ENCODE data around the gene MRPL24. TPM values are rescaled to one million over a fixed set of nuclear protein-coding genes. Genes with fewer than 3 reads are reported as not detected.

The MRPL24 gene
- total RNA-seq = 10 to 100 TPM; 37.3 to 44.1 TPM

GRCh38 chr1:156740741-156741480 is at the start of gene MRPL24:
Gene MRPL24 (minus strand): TSS chr1:156741088. CDS start chr1:156738704, 2,384 bp downstream.

GRCh38 chr1:156767101-156767878 is 26.4 kb upstream of the MRPL24 start, which contains the start of gene PRCC:
Gene PRCC (plus strand): TSS chr1:156767535. CDS start chr1:156767772, 237 bp downstream.

GRCh38 chr1:156751451-156751756 is 10.5 kb upstream of the MRPL24 start, which contains the start of gene HDGF:
Gene HDGF (minus strand): TSS chr1:156751675. CDS start chr1:156751429, 246 bp downstream.

GRCh38 chr1:156728599-156729462 is 12.1 kb downstream of the MRPL24 start, which contains the start of gene ISG20L2:
Gene ISG20L2 (minus strand): TSS chr1:156728766. CDS start chr1:156727652, 1,114 bp downstream.

GRCh38 chr1:156727926-156728598 is 12.8 kb downstream of the MRPL24 start, which contains the start of gene METTL25B:
Gene METTL25B (plus strand): TSS chr1:156728469. CDS start chr1:156729105, 636 bp downstream.

GRCh38 chr1:156705321-156705917 is 35.5 kb downstream of the MRPL24 start, which contains the start of gene CRABP2:
Gene CRABP2 (minus strand): TSS chr1:156705583. CDS start chr1:156705446, 137 bp downstream.

Other genes starting within 250 kb of the MRPL24 start
- gene MEF2D, start 240.3 kb downstream of the MRPL24 start, total RNA-seq = 10 to 100 TPM; 43.2 to 48.4 TPM
- gene IQGAP3, start 168.5 kb downstream of the MRPL24 start, total RNA-seq = 10 to 100 TPM; 24.6 to 24.9 TPM
- 1 to 10 TPM; 1.9 to 3.1 TPM for gene TTC24, start 161.4 kb downstream of the MRPL24 start, total RNA-seq
- 10 to 100 TPM; 45.3 to 47.4 TPM for gene NAXE, start 149.3 kb downstream of the MRPL24 start, total RNA-seq
- 10 to 100 TPM; 27.1 to 29.2 TPM for gene GPATCH4, start 139.6 kb downstream of the MRPL24 start, total RNA-seq
- gene HAPLN2, start 121.7 kb downstream of the MRPL24 start, total RNA-seq = under 1 TPM in 1 of 2 experiments, not detected in 1; 0.24 TPM
- not detected for gene BCAN, start 99.0 kb downstream of the MRPL24 start, total RNA-seq
- gene NES, start 63.7 kb downstream of the MRPL24 start, total RNA-seq = not detected
- gene CRABP2, start 35.5 kb downstream of the MRPL24 start, total RNA-seq = under 1 TPM; 0.48 to 0.71 TPM
- gene METTL25B, start 12.6 kb downstream of the MRPL24 start, total RNA-seq = 10 to 100 TPM; 28.8 to 32.5 TPM
- gene ISG20L2, start 12.3 kb downstream of the MRPL24 start, total RNA-seq = 10 to 100 TPM; 38.2 to 38.3 TPM
- gene HDGF, start 10.6 kb upstream of the MRPL24 start, total RNA-seq = 100 to 1,000 TPM; 182 to 185 TPM
- gene PRCC, start 26.4 kb upstream of the MRPL24 start, total RNA-seq = 10 to 100 TPM; 58.1 to 64.1 TPM
- gene SH2D2A, start 75.8 kb upstream of the MRPL24 start, total RNA-seq = 10 to 100 TPM; 75.8 to 81.8 TPM
- under 1 TPM; 0.05 to 0.08 TPM for gene INSRR, start 118.0 kb upstream of the MRPL24 start, total RNA-seq
- gene NTRK1, start 119.8 kb upstream of the MRPL24 start, total RNA-seq = 1 to 10 TPM; 2.2 to 2.4 TPM
- gene PEAR1, start 152.6 kb upstream of the MRPL24 start, total RNA-seq = under 1 TPM; 0.28 to 0.31 TPM
- gene LRRC71, start 179.5 kb upstream of the MRPL24 start, total RNA-seq = not detected